ENCODE data around the gene CST4.
"Not testable (repeated sequence)": the region's sequence is repeated elsewhere in the genome, so short reads cannot be mapped to it uniquely, and the experiment has no call there.

CST4 gene

DNA sequence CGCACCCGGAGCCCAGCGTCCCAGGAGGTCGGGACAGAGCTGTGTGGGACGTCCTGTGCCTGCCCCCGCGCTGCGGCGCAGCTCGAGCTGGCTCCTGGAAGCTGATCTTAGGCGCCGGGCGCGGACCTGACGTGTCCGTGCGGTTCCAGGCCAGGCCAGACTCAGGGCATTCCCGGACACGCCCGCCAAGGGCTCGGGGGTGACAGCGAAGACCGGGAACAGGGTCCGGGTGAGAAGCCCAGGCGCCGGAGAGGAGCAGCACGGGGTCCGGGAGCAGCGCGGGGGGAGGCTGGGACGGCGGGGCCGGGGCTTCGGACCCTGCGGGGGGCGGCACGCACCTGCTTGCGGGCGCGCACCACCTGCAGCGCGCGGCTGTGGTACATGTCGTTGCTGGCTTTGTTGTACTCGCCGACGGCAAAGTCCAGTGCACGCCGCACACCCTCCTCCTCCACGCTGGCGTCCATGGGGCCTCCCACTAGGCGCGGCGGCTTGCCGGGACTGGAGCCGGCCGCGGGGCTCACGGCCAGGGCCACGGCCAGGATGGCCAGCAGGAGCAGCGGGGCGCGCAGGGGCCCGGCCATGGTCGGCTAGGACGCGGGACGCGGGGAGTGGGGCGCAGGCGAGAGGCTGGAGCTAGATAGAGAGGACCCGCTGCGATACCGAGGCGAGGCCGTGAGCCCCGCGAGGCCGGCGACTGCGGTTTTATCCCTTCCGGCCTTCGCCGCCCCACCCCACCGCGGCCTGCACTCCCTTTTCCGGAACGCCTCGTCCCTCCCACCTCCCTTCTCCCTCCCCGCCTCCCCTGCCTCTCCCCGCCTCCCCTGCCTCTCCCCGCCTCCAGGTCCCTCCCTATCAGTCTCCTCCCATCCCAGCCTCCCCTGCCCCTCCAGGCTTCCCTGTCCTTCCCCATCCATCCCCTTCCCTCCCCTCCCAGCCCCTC is 51.3 kb downstream of the CST4 start, which contains the start of gene CST3:
Gene CST3, minus strand, starts transcription at position 674 of the 940 bp plus-strand sequence. Its CDS starts 93 bp downstream, at position 581.
- DNase-seq (ENCODE audit: low spot score), result peak; percentile 87
- in situ Hi-C loops (cut with MboI; ENCODE audit: low pct_unique_long_range_greater_than_20kb, low sequenced_read_pairs, unreplicated experiment), result no loop called here
- TF ChIP-seq, protein P1, sequence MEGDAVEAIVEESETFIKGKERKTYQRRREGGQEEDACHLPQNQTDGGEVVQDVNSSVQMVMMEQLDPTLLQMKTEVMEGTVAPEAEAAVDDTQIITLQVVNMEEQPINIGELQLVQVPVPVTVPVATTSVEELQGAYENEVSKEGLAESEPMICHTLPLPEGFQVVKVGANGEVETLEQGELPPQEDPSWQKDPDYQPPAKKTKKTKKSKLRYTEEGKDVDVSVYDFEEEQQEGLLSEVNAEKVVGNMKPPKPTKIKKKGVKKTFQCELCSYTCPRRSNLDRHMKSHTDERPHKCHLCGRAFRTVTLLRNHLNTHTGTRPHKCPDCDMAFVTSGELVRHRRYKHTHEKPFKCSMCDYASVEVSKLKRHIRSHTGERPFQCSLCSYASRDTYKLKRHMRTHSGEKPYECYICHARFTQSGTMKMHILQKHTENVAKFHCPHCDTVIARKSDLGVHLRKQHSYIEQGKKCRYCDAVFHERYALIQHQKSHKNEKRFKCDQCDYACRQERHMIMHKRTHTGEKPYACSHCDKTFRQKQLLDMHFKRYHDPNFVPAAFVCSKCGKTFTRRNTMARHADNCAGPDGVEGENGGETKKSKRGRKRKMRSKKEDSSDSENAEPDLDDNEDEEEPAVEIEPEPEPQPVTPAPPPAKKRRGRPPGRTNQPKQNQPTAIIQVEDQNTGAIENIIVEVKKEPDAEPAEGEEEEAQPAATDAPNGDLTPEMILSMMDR (IDR thresholded peaks at IDR 0.05; ENCODE audit: extremely low read depth, insufficient read depth, missing control alignments), result no peak

DNA sequence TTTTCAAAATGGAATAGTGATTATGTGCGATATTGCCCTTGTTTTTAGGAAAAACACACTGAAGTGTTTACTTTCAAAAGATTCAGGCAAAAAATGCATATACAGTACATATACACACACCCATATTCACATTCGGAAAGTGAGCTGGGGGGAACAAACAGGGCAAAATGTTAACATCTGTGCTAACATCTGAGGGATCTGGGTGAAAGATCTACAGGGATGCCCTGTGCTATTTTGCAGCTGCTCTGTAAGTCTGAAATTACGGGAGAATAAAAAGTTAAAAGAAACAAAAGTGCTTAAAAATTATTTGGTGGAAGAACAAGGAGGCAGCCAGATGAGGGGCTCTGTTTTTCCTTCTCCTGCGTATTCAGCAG is 51.9 kb downstream of the CST4 start:
- TF ChIP-seq, protein P1 (IDR thresholded peaks at IDR 0.05; ENCODE audit: extremely low read depth, insufficient read depth, missing control alignments), result no peak
- in situ Hi-C loops (cut with MboI; ENCODE audit: low pct_unique_long_range_greater_than_20kb, low sequenced_read_pairs, unreplicated experiment), result no loop called here
- DNase-seq (ENCODE audit: low spot score), result no peak

DNA sequence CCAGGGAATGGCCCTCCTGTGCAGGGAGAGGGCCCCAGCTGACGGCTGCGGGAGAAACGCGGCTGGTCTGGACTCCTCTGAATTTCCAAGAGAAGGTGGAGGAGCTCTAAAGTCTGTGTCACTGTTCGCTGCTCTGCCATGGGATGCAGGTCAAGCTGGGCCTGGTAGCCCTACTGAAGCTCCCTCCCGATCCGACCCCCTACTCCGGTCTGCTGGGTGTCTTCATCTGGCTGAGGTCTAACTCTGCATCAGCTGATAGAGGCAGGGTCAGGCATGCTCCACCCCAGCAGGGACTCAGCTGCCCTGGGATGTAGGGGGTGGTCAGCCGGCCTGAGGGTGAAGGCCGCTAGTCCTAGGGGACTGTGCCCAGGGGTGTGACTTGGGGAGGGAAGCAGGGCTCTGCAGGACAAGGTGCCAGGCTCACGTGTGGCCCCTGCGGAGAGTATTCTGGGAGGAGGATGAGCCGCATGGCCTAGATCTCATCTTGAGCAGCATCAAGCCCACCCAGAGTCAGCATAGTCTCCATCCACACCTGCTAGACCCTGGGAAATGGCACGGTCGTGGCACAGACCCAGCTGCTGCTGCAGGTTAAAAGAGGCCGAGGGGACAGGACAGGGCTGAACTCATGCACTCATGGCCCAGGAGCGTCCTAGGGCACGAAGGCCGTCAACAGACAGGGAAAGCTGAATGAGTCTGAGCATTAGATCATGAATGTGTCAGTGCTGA is 52.5 kb downstream of the CST4 start:
- in situ Hi-C loops (cut with MboI; ENCODE audit: low pct_unique_long_range_greater_than_20kb, low sequenced_read_pairs, unreplicated experiment), result no loop called here
- DNase-seq (ENCODE audit: low spot score), result no peak

DNA sequence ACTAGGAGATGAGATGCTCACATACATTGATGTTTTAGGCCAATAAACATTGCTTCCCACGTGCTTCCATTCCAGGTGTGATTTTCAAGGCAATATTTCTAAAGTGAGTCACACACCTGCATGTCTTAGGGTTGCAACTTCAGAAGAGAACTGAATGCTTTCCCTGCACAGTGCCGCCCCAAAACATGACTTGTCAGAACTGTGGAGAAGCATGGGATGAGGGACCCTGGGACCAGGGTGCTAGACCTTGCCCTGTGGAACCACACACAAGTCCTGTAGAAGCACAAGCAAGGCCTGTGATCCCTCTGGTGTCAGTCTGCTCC is 53.1 kb downstream of the CST4 start:
- in situ Hi-C loops (cut with MboI; ENCODE audit: low pct_unique_long_range_greater_than_20kb, low sequenced_read_pairs, unreplicated experiment); DNase-seq (ENCODE audit: low spot score): not testable (repeated sequence)

More for the DNA sequence above, 52.5 kb downstream of the CST4 start:
- TF ChIP-seq, protein P1 (IDR thresholded peaks at IDR 0.05; ENCODE audit: extremely low read depth, insufficient read depth, missing control alignments), result no peak
